Gastrocnemius medialis (tissue), 4 donors: ENCODE data around the gene GDI2.

Experiments
- CTCF ChIP-seq, 5 experiments: fragments of 450-650 bp in 3 of 5; fragments of 200-600 bp in 2 of 5; sonication (generic) in 2 of 5; IDR thresholded peaks in 4 of 5; conservative IDR thresholded peaks in 1 of 5; 1 replicate in 4 of 5; 2 replicates in 1 of 5; pipeline ENCODE4 v1.5.1; 2016 to 2019; ENCODE audit warnings: antibody characterized with exemption in 5 of 5, mild to moderate bottlenecking in 3 of 5, moderate library complexity in 3 of 5
- POLR2A ChIP-seq, 2 donors: fragments of 450-650 bp; IDR thresholded peaks; one replicate each; pipeline ENCODE4 v1.6.1; 2017; ENCODE audit warnings: antibody characterized with exemption in 2 of 2, mild to moderate bottlenecking in 2 of 2, moderate library complexity in 2 of 2

- no peak for TF ChIP-seq CTCF (IDR thresholded peaks at IDR 0.05 in 4 of 5, conservative IDR thresholded peaks at IDR 0.05 in 1 of 5)
- TF ChIP-seq POLR2A (IDR thresholded peaks at IDR 0.05): no peak
These were observed 54.3 kb downstream of the GDI2 start for GRCh38 chr10:5758927-5759326.
